ENCODE measurements around the gene MALRD1.
"Not testable (repeated sequence)": the region's sequence is repeated elsewhere in the genome, so short reads cannot be mapped to it uniquely, and the experiment has no call there.

Gene MALRD1

GRCh38 chr10:19499291-19499770 lies 450.7 kb downstream of the MALRD1 start:
- no peak for DNase-seq

GRCh38 chr10:19500959-19501358 lies 452.4 kb downstream of the MALRD1 start:
- DNase-seq = no peak

- no peak for DNase-seq
These were observed 457.0 kb downstream of the MALRD1 start for GRCh38 chr10:19505320-19506312.

- not testable (repeated sequence) for DNase-seq
These were observed 461.6 kb downstream of the MALRD1 start for GRCh38 chr10:19510005-19510732.

- DNase-seq = no peak
These were observed 469.5 kb downstream of the MALRD1 start for GRCh38 chr10:19518109-19518508.

GRCh38 chr10:19518632-19519031 lies 470.0 kb downstream of the MALRD1 start:
- DNase-seq = no peak

GRCh38 chr10:19531324-19531723 lies 482.7 kb downstream of the MALRD1 start:
- DNase-seq = no peak

- DNase-seq = no peak
These were observed 483.8 kb downstream of the MALRD1 start for GRCh38 chr10:19532411-19532810.

GRCh38 chr10:19541299-19541698 lies 492.7 kb downstream of the MALRD1 start:
- DNase-seq = no peak

GRCh38 chr10:19546224-19546623 lies 497.6 kb downstream of the MALRD1 start:
- DNase-seq = no peak

GRCh38 chr10:19549503-19549902 lies 500.9 kb downstream of the MALRD1 start:
- no peak for DNase-seq

GRCh38 chr10:19556666-19557065 lies 508.1 kb downstream of the MALRD1 start:
- no peak for DNase-seq

- DNase-seq = no peak
These were observed 512.6 kb downstream of the MALRD1 start for GRCh38 chr10:19561181-19561580.

GRCh38 chr10:19563388-19564141 lies 515.0 kb downstream of the MALRD1 start:
- no peak for DNase-seq

- DNase-seq = no peak
These were observed 521.5 kb downstream of the MALRD1 start for GRCh38 chr10:19570120-19570519.

- no peak for DNase-seq
These were observed 522.4 kb downstream of the MALRD1 start for GRCh38 chr10:19570991-19571390.

GRCh38 chr10:19572056-19572455 lies 523.5 kb downstream of the MALRD1 start:
- no peak for DNase-seq

GRCh38 chr10:19576576-19576975 lies 528.0 kb downstream of the MALRD1 start:
- no peak for DNase-seq

- DNase-seq = no peak
These were observed 528.8 kb downstream of the MALRD1 start for GRCh38 chr10:19577381-19577780.

GRCh38 chr10:19577807-19578206 lies 529.2 kb downstream of the MALRD1 start:
- DNase-seq = no peak

- DNase-seq = no peak
These were observed 530.0 kb downstream of the MALRD1 start for GRCh38 chr10:19578571-19578970.

- DNase-seq = no peak
These were observed 531.4 kb downstream of the MALRD1 start for GRCh38 chr10:19579761-19580545.
